ENCODE results near the gene STAB1. TPM values are rescaled to one million over a fixed set of nuclear protein-coding genes. Genes with fewer than 3 reads are reported as not detected.

STAB1 gene
- polyA plus RNA-seq, 12 donors: 29.2 to 55.4 (median 39.2) TPM; not detected in 1

DNA sequence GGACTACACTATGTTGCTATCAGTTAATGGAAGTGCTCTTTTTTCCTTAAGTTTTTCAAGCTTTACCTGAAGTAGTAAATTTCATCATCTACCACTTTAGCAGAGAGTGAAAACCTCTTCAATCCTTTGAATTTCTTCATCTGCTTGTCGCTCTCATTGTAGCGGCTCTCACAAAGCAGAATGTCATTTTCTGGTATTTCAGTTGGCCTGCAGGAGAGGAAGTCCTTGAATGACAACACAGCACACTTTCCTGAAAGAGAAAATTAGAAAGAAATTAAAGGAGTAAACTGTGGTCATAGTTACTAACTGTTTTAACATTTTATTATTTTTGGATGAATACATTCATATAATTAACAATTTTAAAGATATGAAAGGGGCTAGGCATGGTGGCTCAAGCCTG is 68.8 kb downstream of the STAB1 start:
- no peak for DNase-seq

DNA sequence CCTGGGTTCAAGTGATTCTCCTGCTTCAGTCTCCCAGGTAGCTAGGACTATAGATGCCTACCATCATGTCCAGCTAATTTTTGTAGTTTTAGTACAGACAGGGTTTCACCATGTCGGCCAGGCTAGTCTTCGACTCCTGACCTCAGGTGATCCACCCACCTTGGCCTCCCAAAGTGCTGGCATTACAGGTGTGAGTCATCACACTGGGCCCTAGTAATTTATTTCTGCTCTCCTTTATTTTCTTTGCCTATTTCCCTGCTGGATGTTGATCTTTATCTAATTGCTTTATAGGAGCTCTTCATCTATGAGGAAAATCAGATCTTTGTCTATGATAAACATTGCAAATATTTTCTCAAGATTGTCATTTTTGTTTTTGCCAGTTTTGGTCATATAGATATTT is 72.9 kb downstream of the STAB1 start:
- no peak for DNase-seq

DNA sequence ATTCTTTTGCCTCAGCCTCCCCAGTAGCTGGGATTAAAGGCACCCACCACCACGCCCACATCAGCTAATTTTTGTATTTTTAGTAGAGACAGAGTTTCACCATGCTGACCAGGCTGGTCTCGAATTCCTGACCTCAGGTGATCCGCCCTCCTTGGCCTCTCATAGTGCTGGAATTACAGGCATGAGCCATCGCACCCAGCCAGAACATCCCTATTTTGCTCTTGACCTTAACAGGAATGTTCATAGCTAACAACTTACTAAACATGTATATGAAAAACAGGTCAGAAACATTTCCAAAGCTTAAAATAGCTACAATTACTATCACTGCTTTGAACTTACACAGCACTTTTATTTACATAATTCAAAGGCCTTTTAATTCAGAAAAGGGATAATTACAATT is 74.9 kb downstream of the STAB1 start:
- no peak for DNase-seq

DNA sequence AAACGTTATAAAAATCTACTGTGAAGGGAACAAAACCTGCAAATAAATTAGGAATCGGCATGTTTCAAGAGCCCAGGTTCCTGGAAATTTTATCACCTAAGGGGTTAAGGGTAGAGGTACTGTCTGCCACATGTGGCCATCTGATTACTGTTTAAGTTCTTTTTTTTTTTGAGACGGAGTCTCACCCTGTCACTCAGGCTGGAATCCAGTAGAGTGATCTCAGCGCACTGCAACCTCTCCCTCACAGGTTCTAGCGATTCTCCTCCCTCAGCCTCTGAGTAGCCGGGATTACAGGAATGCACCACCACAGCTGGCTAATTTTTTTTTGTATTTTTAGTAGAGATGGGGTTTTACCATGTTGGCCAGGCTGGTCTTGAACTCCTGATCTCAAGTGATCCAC is 77.1 kb downstream of the STAB1 start:
- no peak for DNase-seq

Other genes starting within 250 kb of the STAB1 start
- gene PPM1M, start 249.6 kb upstream of the STAB1 start, polyA plus RNA-seq (ENCODE audit: insufficient read length in 12 of 12): 10 to 100 TPM in 10 of 12 donors, not detected in 2; 11.7 to 20.1 (median 14.4) TPM
- gene WDR82, start 216.7 kb upstream of the STAB1 start, polyA plus RNA-seq (ENCODE audit: insufficient read length in 12 of 12): 100 to 1,000 TPM in 2 of 12 donors, 10 to 100 TPM in 10; 73.8 to 110 (median 91.3) TPM
- 10 to 100 TPM in 1 of 12 donors, 1 to 10 TPM in 10, not detected in 1; 2.5 to 28.2 (median 4.2) TPM for gene GLYCTK, start 207.5 kb upstream of the STAB1 start, polyA plus RNA-seq (ENCODE audit: insufficient read length in 12 of 12)
- gene DNAH1, start 179.0 kb upstream of the STAB1 start, polyA plus RNA-seq (ENCODE audit: insufficient read length in 12 of 12): 10 to 100 TPM in 1 of 12 donors, 1 to 10 TPM in 10, not detected in 1; 2.9 to 25.1 (median 4.3) TPM
- gene BAP1, start 85.3 kb upstream of the STAB1 start, polyA plus RNA-seq (ENCODE audit: insufficient read length in 12 of 12): 10 to 100 TPM in 11 of 12 donors, not detected in 1; 43.4 to 59.9 (median 50.1) TPM
- gene PHF7, start 84.7 kb upstream of the STAB1 start, polyA plus RNA-seq (ENCODE audit: insufficient read length in 12 of 12): 10 to 100 TPM in 4 of 12 donors, 1 to 10 TPM in 7, not detected in 1; 5.2 to 13.1 (median 9.4) TPM
- 10 to 100 TPM in 11 of 12 donors, not detected in 1; 10.2 to 16.1 (median 12.5) TPM for gene SEMA3G, start 50.2 kb upstream of the STAB1 start, polyA plus RNA-seq (ENCODE audit: insufficient read length in 12 of 12)
- 1,000 to 10,000 TPM in 2 of 12 donors, 100 to 1,000 TPM in 10; 327 to 1,063 (median 707) TPM for gene TNNC1, start 41.3 kb upstream of the STAB1 start, polyA plus RNA-seq (ENCODE audit: insufficient read length in 12 of 12)
- 100 to 1,000 TPM in 1 of 12 donors, 10 to 100 TPM in 10, not detected in 1; 50.6 to 137 (median 62.0) TPM for gene NISCH, start 39.7 kb upstream of the STAB1 start, polyA plus RNA-seq (ENCODE audit: insufficient read length in 12 of 12)
- 100 to 1,000 TPM in 3 of 12 donors, 10 to 100 TPM in 8, not detected in 1; 31.8 to 163 (median 82.8) TPM for gene NT5DC2, start 38.5 kb downstream of the STAB1 start, polyA plus RNA-seq (ENCODE audit: insufficient read length in 12 of 12)
- gene UQCC5, start 41.3 kb downstream of the STAB1 start, polyA plus RNA-seq (ENCODE audit: insufficient read length in 12 of 12): 10 to 100 TPM in 6 of 12 donors, 1 to 10 TPM in 5, not detected in 1; 7.2 to 18.2 (median 10.7) TPM
- 10 to 100 TPM in 11 of 12 donors, not detected in 1; 30.0 to 58.2 (median 51.9) TPM for gene PBRM1, start 190.6 kb downstream of the STAB1 start, polyA plus RNA-seq (ENCODE audit: insufficient read length in 12 of 12)
- 100 to 1,000 TPM in 4 of 12 donors, 10 to 100 TPM in 7, not detected in 1; 65.3 to 150 (median 96.6) TPM for gene GNL3, start 190.7 kb downstream of the STAB1 start, polyA plus RNA-seq (ENCODE audit: insufficient read length in 12 of 12)
- 100 to 1,000 TPM in 3 of 12 donors, 10 to 100 TPM in 8, not detected in 1; 70.9 to 118 (median 81.5) TPM for gene GLT8D1, start 210.5 kb downstream of the STAB1 start, polyA plus RNA-seq (ENCODE audit: insufficient read length in 12 of 12)
- 100 to 1,000 TPM in 2 of 12 donors, 10 to 100 TPM in 9, not detected in 1; 75.6 to 111 (median 89.1) TPM for gene SPCS1, start 210.8 kb downstream of the STAB1 start, polyA plus RNA-seq (ENCODE audit: insufficient read length in 12 of 12)